Measurements from ENCODE around the gene RAP1GAP. TPM values are rescaled to one million over a fixed set of nuclear protein-coding genes. Genes with fewer than 3 reads are reported as not detected.

Gene RAP1GAP
- total and polyA plus RNA-seq, 4 donors, result 17.1 to 103 (median 66.7) TPM

DNA sequence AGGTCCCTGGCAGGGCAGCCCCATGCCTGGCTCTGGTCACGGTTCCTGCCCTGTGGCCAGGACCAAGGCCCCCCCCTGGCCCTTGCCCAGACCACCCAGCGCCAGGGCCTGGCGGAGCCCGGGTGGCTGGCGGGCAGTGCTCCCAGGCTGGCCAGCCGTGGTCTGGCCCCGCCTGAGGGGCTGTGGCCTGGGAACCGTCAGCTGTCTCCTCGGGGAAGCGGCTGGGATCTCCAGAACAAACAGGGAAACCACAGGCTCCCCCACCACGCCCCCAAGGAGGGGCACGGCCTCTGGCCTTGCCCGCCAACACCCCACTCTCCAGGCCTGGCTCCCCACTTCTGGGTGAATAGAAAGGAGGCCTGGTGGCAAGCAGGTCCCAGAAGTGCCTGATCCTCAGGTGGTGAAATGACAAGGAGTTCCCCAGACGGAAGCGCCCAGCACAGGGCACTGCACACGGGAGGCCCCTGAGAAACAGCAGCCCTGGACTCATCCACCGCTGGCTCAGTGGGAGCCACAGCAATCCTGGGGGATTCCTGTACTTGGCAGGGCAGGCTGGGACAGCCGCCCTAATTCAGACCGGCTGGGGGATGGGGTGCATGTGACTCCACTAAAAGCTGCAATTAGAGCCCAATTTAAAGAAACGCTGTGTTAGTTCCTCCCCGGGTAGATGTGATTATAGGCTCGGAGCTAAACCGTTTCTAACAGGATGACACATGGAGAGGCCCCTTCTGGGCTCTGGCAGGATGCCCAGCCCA, 78.9 kb downstream of the RAP1GAP start:
- 24% methylated on average over 12 of the region's 23 CpGs for WGBS (ENCODE audit: insufficient coverage)
- DNase-seq (ENCODE audit: low read depth in 4 of 6, low spot score in 6 of 6), result peak in 2 of 6 donors; percentile 67 to 87
- Histone ChIP-seq H3K9me3 (ENCODE audit: control insufficient read depth, insufficient read depth, low read length) (no peaks in the 10 kb centered on the region), H3K27ac (ENCODE audit: low read depth, low read length) (no peak overlapping the region), H3K27me3 (ENCODE audit: control insufficient read depth, insufficient read depth, low read length) (no peaks in the 10 kb centered on the region), H3K4me3 (ENCODE audit: low read depth, low read length) (no peak overlapping the region), H3K4me1 (ENCODE audit: control insufficient read depth, insufficient read depth, low read length) (peaks cover 52% of the 10 kb centered on the region), H3K36me3 (ENCODE audit: control insufficient read depth, insufficient read depth, low read length) (peaks cover 25% of the 10 kb centered on the region)

DNA sequence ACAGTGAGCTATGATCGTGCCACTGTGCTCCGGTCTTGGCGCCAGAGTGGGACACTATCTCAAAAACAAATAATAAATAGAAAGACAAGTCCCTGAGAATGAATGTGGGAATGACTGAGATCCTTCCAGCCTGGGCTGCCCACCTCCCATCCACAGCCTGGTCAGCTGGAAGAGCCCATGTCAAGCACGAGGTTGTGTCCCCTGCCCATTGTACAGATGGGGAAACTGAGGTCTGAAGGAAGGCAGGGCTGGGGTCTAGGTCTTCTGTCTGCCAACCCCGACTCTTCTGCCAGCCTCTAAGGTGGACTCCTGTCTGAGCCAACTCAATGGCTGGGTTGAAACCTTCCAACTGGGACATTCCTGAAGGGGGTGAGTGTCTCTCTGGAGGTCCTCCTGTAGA, 79.5 kb downstream of the RAP1GAP start:
- DNase-seq (ENCODE audit: low read depth in 4 of 6, low spot score in 6 of 6), result no peak
- Histone ChIP-seq H3K27ac (ENCODE audit: low read depth, low read length) (no peak overlapping the region), H3K4me1 (ENCODE audit: control insufficient read depth, insufficient read depth, low read length) (peaks cover 52% of the 10 kb centered on the region), H3K27me3 (ENCODE audit: control insufficient read depth, insufficient read depth, low read length) (no peaks in the 10 kb centered on the region), H3K36me3 (ENCODE audit: control insufficient read depth, insufficient read depth, low read length) (peaks cover 19% of the 10 kb centered on the region), H3K9me3 (ENCODE audit: control insufficient read depth, insufficient read depth, low read length) (no peaks in the 10 kb centered on the region), H3K4me3 (ENCODE audit: low read depth, low read length) (no peak overlapping the region)
- 92% methylated on average over 1 of the region's 5 CpGs for WGBS (ENCODE audit: insufficient coverage)

DNA sequence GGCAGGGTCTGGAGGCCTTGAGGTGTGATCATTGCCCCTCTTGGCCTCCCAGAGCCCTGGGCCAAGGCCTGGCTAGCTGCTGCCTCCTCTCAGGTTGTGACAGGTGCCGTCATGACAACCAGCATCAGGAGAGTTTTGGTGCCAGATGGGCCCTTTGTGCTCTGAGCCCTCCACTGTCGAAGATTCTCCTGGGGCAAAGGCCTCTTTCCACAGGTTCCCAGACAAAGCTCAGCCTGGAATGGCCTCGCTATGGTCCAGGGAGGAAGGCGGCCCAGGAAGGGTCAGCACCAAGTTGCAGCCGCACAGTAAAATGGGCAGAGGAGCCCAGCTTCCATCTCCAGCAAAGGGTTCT, 81.6 kb downstream of the RAP1GAP start:
- H3K9me3 ChIP-seq (ENCODE audit: control insufficient read depth, insufficient read depth, low read length), result no peaks in the 10 kb centered on the region
- H3K27me3 ChIP-seq (ENCODE audit: control insufficient read depth, insufficient read depth, low read length), result no peaks in the 10 kb centered on the region
- peaks cover 45% of the 10 kb centered on the region for H3K4me1 ChIP-seq (ENCODE audit: control insufficient read depth, insufficient read depth, low read length)
- H3K4me3 ChIP-seq (ENCODE audit: low read depth, low read length), result no peak overlapping the region
- DNase-seq (ENCODE audit: low read depth in 4 of 6, low spot score in 6 of 6), result no peak
- WGBS (ENCODE audit: insufficient coverage), result 81% methylated on average over 5 of the region's 5 CpGs
- no peak overlapping the region for H3K27ac ChIP-seq (ENCODE audit: low read depth, low read length)
- H3K36me3 ChIP-seq (ENCODE audit: control insufficient read depth, insufficient read depth, low read length), result no peaks in the 10 kb centered on the region

DNA sequence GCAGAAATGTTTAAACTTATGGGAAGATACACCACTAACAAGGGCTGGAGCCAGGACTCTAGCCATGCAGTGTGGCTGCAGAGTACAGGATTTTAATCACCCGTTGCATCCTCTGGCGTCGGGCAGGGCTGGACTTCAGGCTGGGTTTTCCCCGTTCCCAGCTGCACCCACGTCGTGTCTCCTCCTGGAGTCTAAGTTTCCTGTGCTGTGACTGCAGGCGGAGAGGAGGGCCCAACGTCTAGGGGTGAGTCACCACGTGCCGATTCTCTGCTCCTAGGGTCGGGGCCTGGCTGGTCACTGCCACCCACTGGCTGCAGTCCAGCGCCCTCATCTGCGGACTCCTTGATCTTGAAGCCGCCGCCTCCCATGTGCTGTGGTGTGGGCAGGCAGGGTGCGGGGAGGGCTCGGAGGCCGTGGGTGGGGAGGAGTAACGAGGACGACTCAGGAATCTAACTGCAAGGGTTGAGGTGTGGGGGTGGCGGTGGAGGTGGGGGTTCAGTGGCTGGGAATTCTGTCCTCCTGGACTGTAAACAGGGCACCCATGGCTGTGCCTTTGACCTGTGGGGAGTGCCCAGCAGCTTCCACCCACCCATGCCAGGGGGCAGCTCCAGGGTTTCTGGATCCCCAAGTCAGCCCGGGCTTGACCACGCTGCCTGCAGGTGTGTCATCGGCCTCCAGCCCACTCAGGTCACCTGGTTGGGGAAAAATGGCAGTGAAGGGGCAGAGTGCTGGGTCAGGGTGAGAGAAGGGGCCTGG, 82.1 kb downstream of the RAP1GAP start:
- H3K4me1 ChIP-seq (ENCODE audit: control insufficient read depth, insufficient read depth, low read length), result peaks cover 43% of the 10 kb centered on the region
- WGBS (ENCODE audit: insufficient coverage), result 42% methylated on average over 24 of the region's 24 CpGs
- no peaks in the 10 kb centered on the region for H3K36me3 ChIP-seq (ENCODE audit: control insufficient read depth, insufficient read depth, low read length)
- no peak overlapping the region for H3K4me3 ChIP-seq (ENCODE audit: low read depth, low read length)
- H3K27me3 ChIP-seq (ENCODE audit: control insufficient read depth, insufficient read depth, low read length), result no peaks in the 10 kb centered on the region
- peak in 1 of 6 donors; percentile 34 for DNase-seq (ENCODE audit: low read depth in 4 of 6, low spot score in 6 of 6)
- H3K9me3 ChIP-seq (ENCODE audit: control insufficient read depth, insufficient read depth, low read length), result no peaks in the 10 kb centered on the region
- no peak overlapping the region for H3K27ac ChIP-seq (ENCODE audit: low read depth, low read length)

DNA sequence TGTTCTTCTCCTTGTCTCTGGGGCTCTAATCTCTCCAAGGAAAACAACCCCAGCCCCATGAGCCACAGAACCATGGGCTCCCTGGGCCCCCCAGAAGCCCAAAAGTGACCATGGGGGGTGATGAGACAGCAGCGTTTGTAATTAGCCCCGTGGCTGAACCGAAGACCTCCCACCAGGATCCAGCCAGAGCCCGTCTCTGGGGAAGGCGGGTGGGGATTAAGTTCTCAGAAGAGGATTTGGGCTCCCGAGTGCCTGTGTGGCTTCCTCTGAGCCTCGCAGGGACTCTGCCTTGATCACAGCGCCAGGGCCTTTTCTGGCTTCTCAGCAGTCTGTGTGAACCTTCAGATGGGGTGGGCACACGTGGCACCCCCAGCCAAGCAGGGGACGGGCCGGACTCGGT, 82.9 kb downstream of the RAP1GAP start:
- H3K4me1 ChIP-seq (ENCODE audit: control insufficient read depth, insufficient read depth, low read length), result peaks cover 35% of the 10 kb centered on the region
- H3K27ac ChIP-seq (ENCODE audit: low read depth, low read length), result no peak overlapping the region
- no peak overlapping the region for H3K4me3 ChIP-seq (ENCODE audit: low read depth, low read length)
- WGBS (ENCODE audit: insufficient coverage), result 58% methylated on average over 11 of the region's 12 CpGs
- H3K27me3 ChIP-seq (ENCODE audit: control insufficient read depth, insufficient read depth, low read length), result no peaks in the 10 kb centered on the region
- H3K36me3 ChIP-seq (ENCODE audit: control insufficient read depth, insufficient read depth, low read length), result no peaks in the 10 kb centered on the region
- H3K9me3 ChIP-seq (ENCODE audit: control insufficient read depth, insufficient read depth, low read length), result no peaks in the 10 kb centered on the region
- DNase-seq (ENCODE audit: low read depth in 4 of 6, low spot score in 6 of 6), result no peak

DNA sequence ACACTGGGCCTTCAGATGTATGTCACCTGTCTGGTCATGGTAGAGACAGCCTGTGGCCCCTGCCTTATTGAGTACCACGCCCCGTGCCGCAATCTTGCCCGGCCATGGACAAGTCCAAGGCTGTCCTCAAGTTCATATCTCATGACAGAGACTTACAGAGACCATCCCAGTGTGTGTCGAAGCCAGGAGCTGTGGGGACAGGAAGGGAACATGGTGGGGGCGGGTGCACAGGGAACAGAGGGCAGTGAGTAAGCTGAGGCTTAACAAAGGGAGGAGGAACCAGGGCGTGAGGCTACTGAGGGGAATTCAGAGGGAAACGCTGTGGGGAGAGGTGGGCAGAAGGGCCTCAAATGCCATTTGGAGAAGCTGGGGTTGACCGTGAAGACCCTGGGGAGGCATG, 84.1 kb downstream of the RAP1GAP start:
- H3K4me3 ChIP-seq (ENCODE audit: low read depth, low read length), result no peak overlapping the region
- H3K27me3 ChIP-seq (ENCODE audit: control insufficient read depth, insufficient read depth, low read length), result no peaks in the 10 kb centered on the region
- 83% methylated on average over 9 of the region's 9 CpGs for WGBS (ENCODE audit: insufficient coverage)

DNA sequence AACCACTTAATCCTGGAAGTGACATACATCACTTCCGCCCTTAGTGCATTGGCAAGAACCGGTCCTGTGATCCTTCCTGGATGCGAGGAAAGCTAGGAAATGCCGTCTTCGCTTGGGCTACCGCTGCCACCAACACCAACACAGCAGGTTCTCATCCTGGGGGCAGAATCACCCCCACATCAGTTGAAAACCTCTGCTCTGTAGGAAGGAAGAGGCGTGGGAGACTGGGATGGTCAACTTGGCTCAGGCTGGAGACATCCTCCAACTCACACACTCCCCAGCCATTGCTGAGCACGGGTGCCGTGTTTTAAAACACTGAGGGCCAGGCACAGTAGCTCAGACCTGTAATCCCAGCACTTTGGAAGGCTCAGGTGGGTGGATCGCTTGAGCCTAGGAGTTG, 85.1 kb downstream of the RAP1GAP start:
- H3K4me1 ChIP-seq (ENCODE audit: control insufficient read depth, insufficient read depth, low read length), result peaks cover 18% of the 10 kb centered on the region
- 88% methylated on average over 5 of the region's 10 CpGs for WGBS (ENCODE audit: insufficient coverage)
- H3K27me3 ChIP-seq (ENCODE audit: control insufficient read depth, insufficient read depth, low read length), result no peaks in the 10 kb centered on the region
- no peak for DNase-seq (ENCODE audit: low read depth in 4 of 6, low spot score in 6 of 6)
- no peak overlapping the region for H3K4me3 ChIP-seq (ENCODE audit: low read depth, low read length)
- no peaks in the 10 kb centered on the region for H3K9me3 ChIP-seq (ENCODE audit: control insufficient read depth, insufficient read depth, low read length)
- H3K36me3 ChIP-seq (ENCODE audit: control insufficient read depth, insufficient read depth, low read length), result no peaks in the 10 kb centered on the region
- no peak overlapping the region for H3K27ac ChIP-seq (ENCODE audit: low read depth, low read length)

More for the DNA sequence above, 84.1 kb downstream of the RAP1GAP start:
- Histone ChIP-seq H3K36me3 (ENCODE audit: control insufficient read depth, insufficient read depth, low read length) (no peaks in the 10 kb centered on the region), H3K9me3 (ENCODE audit: control insufficient read depth, insufficient read depth, low read length) (no peaks in the 10 kb centered on the region), H3K4me1 (ENCODE audit: control insufficient read depth, insufficient read depth, low read length) (peaks cover 23% of the 10 kb centered on the region), H3K27ac (ENCODE audit: low read depth, low read length) (no peak overlapping the region)
- DNase-seq (ENCODE audit: low read depth in 4 of 6, low spot score in 6 of 6), result no peak

DNA sequence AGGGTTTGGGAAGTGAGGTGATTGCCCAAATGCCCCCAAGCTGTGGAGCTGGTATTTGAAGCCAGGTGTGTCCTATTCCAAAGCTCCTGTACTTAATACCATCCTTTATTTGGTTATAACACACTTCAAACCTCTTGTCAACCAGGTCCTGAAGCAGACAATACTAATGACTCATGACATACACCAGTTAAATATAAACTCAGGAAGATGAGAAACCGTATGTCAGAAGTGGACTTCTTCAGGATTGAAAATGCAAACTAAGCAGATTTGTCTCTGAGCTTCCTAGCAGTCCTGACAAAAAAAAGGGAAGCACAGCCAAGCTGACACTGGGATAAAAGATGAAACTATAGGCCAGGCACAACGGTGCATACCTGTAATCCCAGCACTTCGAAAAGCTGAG, 89.4 kb downstream of the RAP1GAP start:
- Histone ChIP-seq H3K27ac (ENCODE audit: low read depth, low read length) (no peak overlapping the region), H3K27me3 (ENCODE audit: control insufficient read depth, insufficient read depth, low read length) (no peaks in the 10 kb centered on the region), H3K4me1 (ENCODE audit: control insufficient read depth, insufficient read depth, low read length) (peaks cover 6% of the 10 kb centered on the region), H3K9me3 (ENCODE audit: control insufficient read depth, insufficient read depth, low read length) (no peaks in the 10 kb centered on the region), H3K4me3 (ENCODE audit: low read depth, low read length) (no peak overlapping the region), H3K36me3 (ENCODE audit: control insufficient read depth, insufficient read depth, low read length) (peaks cover 5% of the 10 kb centered on the region)
- no peak for DNase-seq (ENCODE audit: low read depth in 4 of 6, low spot score in 6 of 6)
- WGBS (ENCODE audit: insufficient coverage), result 87% methylated on average over 3 of the region's 3 CpGs

DNA sequence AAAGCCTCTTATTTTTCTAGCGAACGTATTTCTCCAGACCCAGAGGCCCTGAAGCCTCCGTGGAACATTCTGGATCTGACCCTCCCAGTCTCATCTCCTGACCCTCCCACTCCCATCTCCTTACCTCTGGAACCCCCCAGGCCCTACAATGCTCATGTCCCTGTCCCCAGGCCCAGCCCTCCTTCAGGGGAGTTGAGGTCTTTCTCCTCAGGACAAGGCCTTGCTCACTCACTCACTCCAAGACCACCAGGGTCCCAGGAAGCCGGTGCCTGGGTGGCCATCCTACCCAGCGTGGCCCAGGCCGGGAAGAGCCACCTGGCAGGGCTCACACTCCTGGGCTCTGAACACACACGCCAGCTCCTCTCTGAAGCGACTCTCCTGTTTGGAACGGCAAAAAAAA, 91.2 kb downstream of the RAP1GAP start:
- Histone ChIP-seq H3K4me1 (ENCODE audit: control insufficient read depth, insufficient read depth, low read length) (peaks cover 19% of the 10 kb centered on the region), H3K9me3 (ENCODE audit: control insufficient read depth, insufficient read depth, low read length) (no peaks in the 10 kb centered on the region), H3K27ac (ENCODE audit: low read depth, low read length) (no peak overlapping the region), H3K36me3 (ENCODE audit: control insufficient read depth, insufficient read depth, low read length) (peaks cover 5% of the 10 kb centered on the region), H3K27me3 (ENCODE audit: control insufficient read depth, insufficient read depth, low read length) (no peaks in the 10 kb centered on the region), H3K4me3 (ENCODE audit: low read depth, low read length) (no peak overlapping the region)
- DNase-seq (ENCODE audit: low read depth in 4 of 6, low spot score in 6 of 6), result no peak
- 93% methylated on average over 6 of the region's 9 CpGs for WGBS (ENCODE audit: insufficient coverage)

DNA sequence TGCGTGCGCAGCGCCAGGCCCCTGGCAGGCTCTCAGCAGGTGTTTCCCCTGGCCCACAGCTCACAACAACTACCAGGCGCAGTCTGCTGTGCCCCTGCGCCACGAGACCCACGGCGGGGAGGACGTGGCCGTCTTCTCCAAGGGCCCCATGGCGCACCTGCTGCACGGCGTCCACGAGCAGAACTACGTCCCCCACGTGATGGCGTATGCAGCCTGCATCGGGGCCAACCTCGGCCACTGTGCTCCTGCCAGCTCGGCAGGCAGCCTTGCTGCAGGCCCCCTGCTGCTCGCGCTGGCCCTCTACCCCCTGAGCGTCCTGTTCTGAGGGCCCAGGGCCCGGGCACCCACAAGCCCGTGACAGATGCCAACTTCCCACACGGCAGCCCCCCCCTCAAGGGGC, 91.8 kb downstream of the RAP1GAP start:
- H3K36me3 ChIP-seq (ENCODE audit: control insufficient read depth, insufficient read depth, low read length), result peaks cover 5% of the 10 kb centered on the region
- no peaks in the 10 kb centered on the region for H3K27me3 ChIP-seq (ENCODE audit: control insufficient read depth, insufficient read depth, low read length)
- H3K27ac ChIP-seq (ENCODE audit: low read depth, low read length), result no peak overlapping the region
- no peak overlapping the region for H3K4me3 ChIP-seq (ENCODE audit: low read depth, low read length)
- no peak for DNase-seq (ENCODE audit: low read depth in 4 of 6, low spot score in 6 of 6)
- peaks cover 19% of the 10 kb centered on the region for H3K4me1 ChIP-seq (ENCODE audit: control insufficient read depth, insufficient read depth, low read length)
- H3K9me3 ChIP-seq (ENCODE audit: control insufficient read depth, insufficient read depth, low read length), result no peaks in the 10 kb centered on the region
- WGBS (ENCODE audit: insufficient coverage), result 86% methylated on average over 22 of the region's 26 CpGs
